ENCODE data around the gene TBC1D5.

Gene TBC1D5

GRCh38 chr3:17227472-17227871 is 515.0 kb downstream of the TBC1D5 start:
- no peak overlapping the region for H3K4me3 ChIP-seq (ENCODE audit: low read depth, low read length)
- no peak for TF ChIP-seq CTCF (IDR thresholded peaks at IDR 0.05; ENCODE audit: insufficient read depth, low read depth, low read length, missing control alignments)
- no peak for DNase-seq (ENCODE audit: low read depth)

- no peak overlapping the region for H3K4me3 ChIP-seq (ENCODE audit: low read depth, low read length)
- no peak for DNase-seq (ENCODE audit: low read depth)
- TF ChIP-seq CTCF (IDR thresholded peaks at IDR 0.05; ENCODE audit: insufficient read depth, low read depth, low read length, missing control alignments) = no peak
These were observed 520.9 kb downstream of the TBC1D5 start for GRCh38 chr3:17221529-17221928.

GRCh38 chr3:17219593-17219992 is 522.8 kb downstream of the TBC1D5 start:
- no peak overlapping the region for H3K4me3 ChIP-seq (ENCODE audit: low read depth, low read length)
- TF ChIP-seq CTCF (IDR thresholded peaks at IDR 0.05; ENCODE audit: insufficient read depth, low read depth, low read length, missing control alignments) = no peak
- no peak for DNase-seq (ENCODE audit: low read depth)

GRCh38 chr3:17218587-17218986 is 523.8 kb downstream of the TBC1D5 start:
- DNase-seq (ENCODE audit: low read depth) = no peak
- no peak for TF ChIP-seq CTCF (IDR thresholded peaks at IDR 0.05; ENCODE audit: insufficient read depth, low read depth, low read length, missing control alignments)
- H3K4me3 ChIP-seq (ENCODE audit: low read depth, low read length) = no peak overlapping the region

- no peak for TF ChIP-seq CTCF (IDR thresholded peaks at IDR 0.05; ENCODE audit: insufficient read depth, low read depth, low read length, missing control alignments)
- DNase-seq (ENCODE audit: low read depth) = no peak
- no peak overlapping the region for H3K4me3 ChIP-seq (ENCODE audit: low read depth, low read length)
These were observed 524.8 kb downstream of the TBC1D5 start for GRCh38 chr3:17217588-17217987.

- no peak for TF ChIP-seq CTCF (IDR thresholded peaks at IDR 0.05; ENCODE audit: insufficient read depth, low read depth, low read length, missing control alignments)
- no peak overlapping the region for H3K4me3 ChIP-seq (ENCODE audit: low read depth, low read length)
- DNase-seq (ENCODE audit: low read depth) = no peak
These were observed 529.3 kb downstream of the TBC1D5 start for GRCh38 chr3:17213102-17213501.

GRCh38 chr3:17207979-17208378 is 534.5 kb downstream of the TBC1D5 start:
- H3K4me3 ChIP-seq (ENCODE audit: low read depth, low read length) = no peak overlapping the region
- no peak for DNase-seq (ENCODE audit: low read depth)
- no peak for TF ChIP-seq CTCF (IDR thresholded peaks at IDR 0.05; ENCODE audit: insufficient read depth, low read depth, low read length, missing control alignments)

Measured in GM12865 (cell line).